SKM-1 (cell line): ENCODE data around the gene PFDN2.
"Not testable (repeated sequence)": the region's sequence is repeated elsewhere in the genome, so short reads cannot be mapped to it uniquely, and the experiment has no call there.

Experiments used
- DNase-seq: peaks from one replicate; lab custom pipeline; 2025; ENCODE audit not compliant: unreplicated experiment; lab: John Stamatoyannopoulos, UW

The PFDN2 gene

DNA sequence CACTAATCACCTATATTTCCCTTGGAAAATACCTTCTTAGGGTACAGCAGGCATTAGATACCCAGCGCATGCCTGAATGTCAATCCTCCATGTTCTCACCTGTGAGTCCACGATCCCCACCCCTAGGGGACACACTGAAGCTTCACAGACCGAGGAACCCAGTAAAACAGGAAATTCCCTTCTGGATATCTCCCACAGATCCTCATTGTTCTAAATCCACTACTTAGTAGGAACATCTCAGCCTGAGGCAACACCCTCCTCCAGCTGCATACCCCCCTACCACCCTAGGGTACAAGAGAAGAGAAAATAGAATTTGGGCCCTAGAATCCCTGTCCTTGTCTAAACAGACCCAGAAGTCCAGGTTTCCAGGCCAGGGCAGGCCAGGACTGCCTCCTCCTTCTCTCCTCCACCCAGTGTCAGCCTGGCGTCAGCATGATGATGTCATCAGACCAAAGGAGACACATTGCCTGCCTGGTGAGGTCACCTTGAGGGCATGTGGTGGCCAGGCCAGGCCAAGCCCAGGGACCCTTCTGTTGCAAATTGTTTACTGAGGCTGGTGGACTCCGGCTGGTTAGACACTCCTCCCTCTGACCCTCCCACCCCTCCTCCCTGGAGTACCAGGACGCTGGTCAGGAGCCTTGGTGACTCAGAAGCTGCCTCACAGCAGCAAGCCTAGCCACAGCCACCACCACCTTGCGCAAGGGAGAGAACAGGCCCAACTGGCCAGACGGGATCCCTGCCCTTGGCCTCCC is 34.7 kb downstream of the PFDN2 start:
- peak; percentile 91 for DNase-seq

DNA sequence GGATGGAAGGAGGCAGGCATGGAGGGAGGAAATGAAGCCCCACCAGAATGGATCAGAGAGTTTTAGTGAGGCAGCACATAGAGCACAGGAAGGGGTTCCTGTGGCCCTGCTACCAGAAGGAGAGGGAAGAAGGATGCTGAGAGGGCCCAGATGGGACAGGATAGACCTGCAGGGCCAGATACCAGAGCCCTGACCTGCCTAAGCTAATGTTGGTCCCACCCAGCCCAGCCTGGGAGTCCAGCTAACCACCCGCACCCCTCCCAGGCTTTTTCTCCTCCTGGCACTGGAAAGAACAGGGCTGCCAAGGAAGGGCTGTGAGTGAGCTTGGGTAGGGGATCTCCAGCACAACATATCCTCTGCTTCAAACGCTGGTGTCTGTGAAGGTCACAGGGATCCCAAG is 35.4 kb downstream of the PFDN2 start:
- DNase-seq = no peak

DNA sequence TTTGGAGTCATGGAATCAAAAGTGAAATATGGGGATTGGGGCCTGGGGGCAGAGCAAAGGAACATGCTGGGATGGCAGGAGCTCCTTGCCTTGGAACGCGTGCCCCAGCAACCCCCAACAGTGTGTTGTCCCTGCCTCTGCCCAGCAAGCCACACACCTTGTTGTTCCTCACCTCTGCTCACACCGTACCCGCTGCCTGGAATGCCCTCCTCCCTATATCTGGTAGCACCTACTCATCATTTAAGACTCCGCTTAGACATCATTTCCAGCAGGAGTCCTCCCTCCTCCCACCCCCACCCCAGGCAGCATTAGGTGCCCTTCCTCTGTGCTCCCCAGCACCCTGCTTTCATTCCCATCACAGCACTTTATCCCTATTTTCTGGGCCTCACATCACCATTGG is 36.3 kb downstream of the PFDN2 start:
- DNase-seq = no peak

DNA sequence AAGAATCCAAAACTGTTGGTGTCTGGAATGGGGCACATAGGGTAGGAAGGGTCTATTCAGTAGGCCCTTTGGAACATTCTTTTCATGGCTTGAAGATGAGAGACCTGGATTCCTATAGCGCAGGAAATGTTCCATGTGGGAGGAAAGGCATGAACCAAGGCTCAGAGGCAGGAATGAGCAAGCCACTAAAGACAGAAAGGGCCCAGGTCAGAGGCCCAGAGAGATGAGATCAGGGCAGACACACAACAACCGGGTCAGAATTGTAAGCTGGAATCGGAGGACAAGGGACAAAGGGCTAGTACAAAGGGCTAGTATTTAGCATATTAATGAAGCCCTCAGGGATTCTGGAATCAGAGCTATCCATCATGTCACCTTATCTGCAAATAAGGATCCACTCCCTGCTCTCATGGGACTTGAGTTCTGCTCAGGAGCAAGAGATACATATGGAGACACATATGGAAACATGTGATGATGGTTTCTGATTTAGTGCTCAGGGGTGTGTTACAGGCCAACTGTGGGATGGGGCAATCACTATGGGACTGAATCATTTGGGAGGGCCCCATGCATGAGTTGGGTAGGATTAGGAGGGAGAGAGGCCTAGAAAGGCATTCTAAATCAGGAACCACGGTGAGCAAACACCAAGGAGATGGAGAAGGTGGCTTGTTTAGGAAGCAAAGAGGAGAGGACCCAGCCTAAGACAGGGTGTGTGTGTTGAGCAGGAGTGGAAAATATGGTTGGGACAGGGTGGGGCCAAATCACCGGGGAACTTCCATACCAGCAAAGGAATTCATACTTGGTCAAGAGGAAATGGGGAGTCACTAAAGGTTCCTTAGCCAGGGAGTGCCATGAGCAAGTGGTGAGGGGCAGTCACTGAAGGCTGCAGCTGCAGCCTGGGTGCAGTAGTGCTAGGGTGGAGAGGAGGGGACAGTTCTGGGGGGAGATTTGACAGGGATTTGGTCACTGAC is 37.1 kb downstream of the PFDN2 start:
- DNase-seq = no peak

DNA sequence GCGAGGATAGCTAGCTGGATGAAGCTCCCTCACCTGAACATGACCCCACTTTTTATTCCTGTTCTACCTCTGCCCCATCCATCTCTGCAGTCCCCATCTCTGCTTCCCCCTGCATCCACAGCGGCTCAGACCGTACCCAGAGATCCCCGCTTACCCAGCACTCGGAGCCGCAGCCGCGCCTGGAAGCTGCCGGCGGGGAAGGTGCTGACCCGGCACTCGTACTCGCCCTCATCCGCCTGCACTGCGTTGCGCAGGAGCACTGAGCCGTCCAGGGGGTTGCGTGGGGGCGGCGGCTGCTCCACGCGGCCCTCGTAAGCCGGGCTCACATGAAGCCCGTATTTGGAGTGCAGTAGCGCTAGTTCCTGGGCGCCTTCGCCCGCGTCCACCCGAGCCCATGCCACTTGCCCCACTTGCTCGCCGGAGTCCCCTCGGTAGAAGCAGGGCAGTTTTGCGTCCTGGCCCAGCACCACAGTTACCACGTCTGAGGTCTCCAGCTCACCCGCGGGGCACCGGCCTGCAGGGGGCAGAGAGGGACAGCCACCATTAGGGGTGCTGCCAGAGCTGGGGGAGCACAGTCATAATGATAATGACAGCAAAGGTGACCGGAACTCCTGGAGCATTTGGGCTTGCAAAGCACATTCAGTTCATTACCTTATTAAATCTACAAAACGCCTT is 38.3 kb downstream of the PFDN2 start:
- no peak for DNase-seq

DNA sequence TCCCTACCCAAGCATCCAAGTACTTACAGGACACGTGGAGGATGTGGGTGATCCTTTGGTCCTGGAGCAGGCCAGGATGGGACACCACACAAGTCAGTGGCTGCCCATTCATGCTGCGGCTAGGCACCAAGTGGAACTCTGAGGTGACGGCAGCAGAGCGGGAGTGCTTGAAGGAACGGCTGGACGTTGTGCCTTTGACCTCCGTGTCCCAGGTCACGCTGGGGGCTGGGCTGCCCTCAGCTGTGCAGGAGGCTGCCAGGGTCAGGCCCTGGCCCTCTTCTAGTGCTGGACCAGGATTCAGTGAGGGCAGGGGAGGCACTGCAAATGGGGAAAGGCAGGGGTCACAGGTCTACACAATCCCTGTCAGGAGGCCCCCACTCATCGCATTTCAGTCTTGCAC is 40.4 kb downstream of the PFDN2 start:
- no peak for DNase-seq

DNA sequence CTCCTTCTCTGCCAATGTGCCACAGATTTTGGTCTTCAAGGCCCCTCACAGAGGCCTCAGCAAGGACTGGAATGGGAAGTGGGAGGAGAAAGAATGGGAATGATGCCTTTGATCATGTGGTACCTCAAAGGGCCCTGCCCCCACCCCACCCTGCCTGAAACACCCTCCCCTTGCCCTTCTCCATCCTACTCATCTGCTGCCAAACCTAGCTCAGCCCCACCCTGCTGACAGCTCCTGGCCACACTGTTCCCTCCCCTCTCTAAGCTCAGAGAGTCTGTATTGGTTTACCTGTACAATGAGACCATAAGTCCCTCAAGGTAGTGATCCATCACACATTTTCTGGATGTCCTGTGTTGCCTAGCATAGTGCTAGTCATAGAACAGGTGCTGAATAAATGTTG is 41.4 kb downstream of the PFDN2 start:
- no peak for DNase-seq

DNA sequence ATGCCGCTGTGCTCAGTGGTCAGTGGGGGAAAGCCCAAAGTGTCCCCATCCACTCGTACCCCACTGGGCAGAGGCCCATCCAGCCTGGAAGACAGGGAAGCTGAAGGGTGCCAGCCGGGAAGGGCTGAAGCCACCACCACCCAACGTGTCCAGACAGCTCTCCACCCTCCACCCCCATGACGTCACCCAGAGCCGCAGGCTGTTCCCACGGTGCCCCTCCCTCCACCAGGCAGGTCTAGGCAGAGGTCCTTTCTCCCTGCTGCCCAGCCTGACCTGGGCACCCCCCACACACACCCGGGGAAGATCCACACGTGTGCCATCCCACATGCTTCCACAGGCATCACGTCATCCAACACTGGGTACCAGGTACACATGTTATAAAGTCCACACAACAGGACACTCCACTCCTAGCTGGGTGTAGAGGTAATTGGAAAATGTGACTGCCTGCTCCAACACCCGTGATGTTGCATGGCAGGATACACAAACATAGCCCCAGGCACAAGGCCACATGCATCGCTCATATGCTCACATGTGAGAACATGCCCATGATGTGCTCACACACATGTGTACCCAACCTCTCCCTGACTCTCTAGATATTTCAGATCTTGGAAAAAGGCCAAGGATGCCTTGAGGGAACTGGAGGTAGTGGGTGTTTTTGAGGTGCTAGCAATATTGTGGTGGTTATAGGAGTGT is 43.0 kb downstream of the PFDN2 start:
- DNase-seq = no peak

DNA sequence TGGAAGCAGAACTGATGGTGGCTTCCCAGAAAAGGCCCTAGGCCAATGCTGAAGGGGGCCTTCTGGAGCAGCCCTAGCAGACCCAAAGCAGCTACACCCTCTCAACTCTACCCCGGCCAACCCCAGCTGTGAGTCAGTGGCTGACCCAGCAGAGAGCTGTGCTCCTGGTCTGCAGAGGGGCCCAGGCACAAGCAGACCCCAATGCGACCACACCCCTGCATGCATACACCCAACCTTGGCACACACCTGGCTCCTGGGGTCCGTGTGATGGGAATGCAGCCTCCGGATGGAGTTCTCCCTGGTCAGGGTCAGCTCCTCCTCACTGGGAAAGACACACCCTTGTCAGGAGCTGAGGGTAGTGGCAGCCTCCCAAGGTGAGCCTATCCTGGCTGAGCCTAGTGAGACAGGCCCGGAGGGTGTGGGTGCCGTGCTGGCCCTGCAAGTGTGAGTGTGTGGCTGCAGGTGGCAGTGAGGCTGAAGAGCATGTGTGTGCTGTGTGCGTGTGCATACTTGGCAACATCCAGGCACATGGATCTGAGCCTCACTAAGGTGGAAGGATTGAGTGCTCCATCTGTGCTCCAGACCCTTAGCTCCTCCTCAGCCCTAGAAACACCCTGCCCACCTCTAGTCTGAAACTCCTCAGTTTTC is 44.2 kb downstream of the PFDN2 start:
- DNase-seq = no peak

DNA sequence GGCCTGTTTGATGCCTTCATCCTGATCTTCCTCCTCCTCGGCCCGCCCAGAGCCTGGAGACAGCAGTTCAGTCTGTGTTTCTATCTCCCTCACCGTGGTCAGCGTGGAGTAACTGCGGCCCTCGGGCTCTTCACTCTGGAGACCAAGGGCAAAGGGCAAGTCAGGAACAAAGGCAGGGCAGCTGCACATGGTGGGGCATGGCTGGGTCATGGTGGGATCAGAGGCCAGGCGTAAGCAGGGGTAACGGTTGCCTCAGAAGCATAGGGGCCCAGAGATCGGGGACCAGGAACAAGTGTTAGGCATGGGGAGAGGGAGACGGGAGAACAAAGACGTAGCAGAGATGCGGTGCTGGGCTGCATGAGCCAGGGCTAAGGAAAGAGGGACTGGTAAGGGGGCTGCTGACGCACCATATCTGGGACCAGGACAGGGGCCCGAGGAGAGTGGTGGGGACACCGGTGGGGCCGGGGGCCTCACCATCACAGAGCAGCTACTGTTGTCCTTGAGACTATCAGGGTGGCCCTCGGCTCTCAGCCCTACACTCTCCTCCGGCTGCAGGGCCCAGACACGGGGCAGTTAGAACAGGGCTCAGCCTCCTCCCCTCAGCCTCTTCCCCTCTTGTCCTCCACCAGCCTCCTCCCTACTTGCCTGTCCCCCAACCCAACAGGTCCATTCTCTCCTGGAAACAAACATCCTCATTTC is 44.9 kb downstream of the PFDN2 start:
- DNase-seq = no peak

DNA sequence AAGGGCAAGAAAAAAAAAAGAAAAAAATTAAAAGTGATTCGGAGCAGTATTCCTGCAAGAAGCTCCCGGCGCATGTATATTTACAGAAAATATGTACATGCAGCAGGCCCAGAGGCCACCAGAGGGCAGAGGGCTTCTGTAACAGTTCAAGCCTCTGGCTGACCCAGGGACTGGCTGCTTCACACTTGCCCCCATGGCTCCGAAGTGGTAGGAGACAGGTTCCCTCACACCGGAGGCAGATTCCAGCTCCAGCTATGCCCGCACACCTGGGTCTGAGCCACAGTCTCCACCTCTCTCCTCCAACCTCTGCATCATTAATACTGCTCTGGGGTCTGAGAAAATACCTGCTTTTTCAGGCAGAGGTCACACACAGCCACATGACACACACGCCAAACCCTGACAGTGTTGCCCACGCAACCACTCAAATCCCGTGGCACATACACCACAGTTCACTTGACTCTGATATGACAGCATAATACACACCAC is 45.9 kb downstream of the PFDN2 start:
- DNase-seq = peak; percentile 60

DNA sequence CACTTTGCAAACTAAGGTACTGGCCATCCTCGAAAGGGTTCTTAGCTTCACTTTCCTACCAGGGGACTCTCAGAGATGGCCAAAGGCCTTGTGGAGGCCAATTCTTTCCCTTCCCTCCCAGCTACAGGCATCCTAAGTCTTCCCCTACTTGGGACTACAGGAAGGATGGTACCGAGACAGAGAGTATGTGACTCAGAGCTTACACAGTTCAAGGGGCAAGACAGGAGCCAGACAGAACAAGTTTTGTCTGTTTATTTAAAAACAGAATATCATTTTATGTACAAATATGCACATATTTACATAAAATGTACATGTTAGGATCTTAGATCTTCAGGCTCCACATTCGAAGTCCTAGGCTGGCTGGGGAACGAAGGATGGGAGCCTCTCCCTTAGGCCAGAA is 47.1 kb downstream of the PFDN2 start:
- no peak for DNase-seq

DNA sequence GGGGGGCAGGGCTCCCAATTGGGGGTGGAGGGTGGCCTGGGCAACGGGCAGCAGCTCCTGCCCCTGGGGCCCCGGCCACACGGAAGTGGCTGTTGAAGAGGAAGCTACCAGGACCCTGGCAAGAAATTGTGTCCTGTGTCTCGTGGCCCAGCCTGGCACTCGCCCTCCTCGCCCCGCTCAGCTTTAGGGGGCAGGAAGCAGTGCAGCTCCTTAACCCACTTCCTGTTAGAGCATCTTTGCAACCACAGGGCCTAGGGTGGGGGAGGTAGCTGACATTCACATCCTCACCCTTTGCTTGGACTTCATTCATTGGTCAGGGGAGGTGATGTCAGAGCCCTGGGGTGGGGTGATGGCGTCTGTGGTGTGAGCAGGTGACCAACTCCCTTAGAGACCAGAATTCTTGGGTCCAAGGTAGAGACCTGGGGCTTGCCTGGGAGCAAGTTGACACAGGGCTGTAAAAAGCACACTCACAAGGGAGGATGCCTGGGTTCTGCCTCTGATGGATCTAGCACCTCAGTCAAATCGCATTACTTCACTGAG is 48.0 kb downstream of the PFDN2 start, which contains the start of gene ARHGAP30:
Gene ARHGAP30, minus strand, starts transcription at position 161 of the 540 bp plus-strand sequence. CDS start 267 bp downstream, outside the sequence.
- DNase-seq = peak; percentile 96

DNA sequence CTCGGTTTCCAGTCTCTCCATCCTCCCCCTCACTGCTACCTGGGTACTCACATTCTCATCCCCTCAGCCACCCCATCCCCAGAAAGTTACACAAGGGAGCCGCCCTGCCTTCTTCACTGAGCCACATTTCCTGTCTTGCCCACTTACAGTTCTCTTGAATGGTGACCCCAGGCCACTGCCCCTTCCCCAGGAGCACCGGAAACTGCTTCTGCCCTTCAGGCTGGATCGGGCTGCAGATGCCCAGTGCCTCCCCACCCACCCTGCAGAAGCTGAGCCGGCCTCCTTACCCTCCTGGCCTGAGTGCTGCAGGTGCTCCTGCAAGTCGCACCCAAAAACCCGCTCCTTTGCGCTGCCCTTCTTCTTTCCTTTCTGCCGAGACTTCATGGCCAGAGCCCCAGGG is 48.6 kb downstream of the PFDN2 start:
- no peak for DNase-seq

DNA sequence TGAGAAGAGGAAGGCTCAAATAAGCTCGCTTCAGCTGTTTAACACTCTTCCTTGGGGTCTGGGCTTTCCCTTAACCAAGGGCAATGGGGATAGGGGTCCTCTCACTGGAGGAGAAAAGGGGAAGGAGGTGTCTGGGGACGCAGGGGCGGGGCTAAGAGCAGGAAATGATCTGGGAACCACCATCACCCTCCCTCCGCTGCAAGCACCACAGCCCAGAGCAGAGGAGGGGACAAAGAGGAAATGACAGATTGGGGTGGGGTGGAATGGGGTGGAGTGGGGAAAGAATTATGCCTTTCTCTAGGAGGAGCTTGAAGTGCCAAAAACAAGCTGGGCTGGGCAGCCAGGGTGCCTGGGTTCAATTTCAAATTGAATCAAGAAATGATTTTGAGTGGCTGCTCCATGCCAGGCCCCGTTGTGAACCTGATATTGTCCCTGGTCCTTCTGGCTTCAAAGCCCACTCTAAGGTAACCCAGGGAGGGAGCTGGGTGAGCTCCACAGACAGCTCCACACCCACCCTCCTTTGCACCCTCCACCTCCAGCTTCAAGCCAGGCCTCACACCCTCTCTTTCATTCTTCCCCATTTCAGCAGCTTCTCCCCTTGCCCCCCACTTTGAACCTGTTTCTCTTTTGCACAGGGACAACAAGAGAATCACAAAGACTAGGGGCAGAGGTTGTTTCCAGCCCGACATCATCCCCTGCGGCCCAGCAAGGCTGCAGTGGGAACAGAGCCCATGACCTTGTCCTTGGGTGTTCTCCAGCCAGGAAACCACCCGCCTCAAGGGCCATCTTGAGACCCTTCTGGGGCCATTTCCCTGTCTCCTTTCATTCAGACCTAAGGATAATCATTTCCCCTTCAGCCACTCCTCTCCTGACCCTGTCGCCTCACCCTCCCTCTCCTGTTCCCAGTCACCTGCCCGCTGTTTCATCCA is 49.3 kb downstream of the PFDN2 start:
- DNase-seq = peak; percentile 97

DNA sequence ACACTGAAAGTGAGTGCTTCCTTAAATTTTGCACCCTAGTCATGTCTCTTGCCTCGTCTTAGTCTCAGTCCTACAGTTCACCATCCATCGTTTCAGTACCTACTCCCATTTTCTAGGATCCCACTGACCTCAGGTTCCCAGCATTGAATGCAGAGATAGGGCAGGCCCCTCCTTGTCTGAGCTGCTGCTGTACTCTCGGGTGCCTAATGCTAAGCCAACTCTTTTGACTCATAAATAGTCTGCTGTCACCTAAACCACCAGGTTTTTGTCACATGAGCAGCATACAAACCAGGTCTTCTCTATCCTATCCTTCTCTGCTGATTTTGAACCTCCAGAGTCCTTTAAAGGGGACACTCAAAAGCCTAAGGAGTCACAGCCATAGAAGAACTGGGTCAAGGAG is 51.1 kb downstream of the PFDN2 start:
- no peak for DNase-seq

DNA sequence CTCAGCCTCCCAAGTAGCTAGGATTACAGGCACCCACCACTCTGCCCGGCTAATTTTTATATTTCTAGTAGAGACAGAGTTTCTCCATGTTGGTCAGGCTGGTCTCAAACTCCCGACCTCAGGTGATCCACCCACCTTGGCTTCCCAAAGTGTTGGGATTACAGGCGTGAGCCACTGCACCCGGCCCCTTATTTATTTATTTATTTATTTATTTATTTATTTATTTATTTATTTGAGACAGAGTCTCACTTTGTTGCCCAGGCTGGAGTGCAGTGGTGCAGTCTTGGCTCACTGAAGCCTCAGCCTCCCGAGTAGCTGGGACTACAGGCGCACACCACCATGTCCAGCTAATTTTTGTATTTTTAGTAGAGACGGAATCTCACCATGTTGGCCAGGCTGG is 52.2 kb downstream of the PFDN2 start:
- not testable (repeated sequence) for DNase-seq

DNA sequence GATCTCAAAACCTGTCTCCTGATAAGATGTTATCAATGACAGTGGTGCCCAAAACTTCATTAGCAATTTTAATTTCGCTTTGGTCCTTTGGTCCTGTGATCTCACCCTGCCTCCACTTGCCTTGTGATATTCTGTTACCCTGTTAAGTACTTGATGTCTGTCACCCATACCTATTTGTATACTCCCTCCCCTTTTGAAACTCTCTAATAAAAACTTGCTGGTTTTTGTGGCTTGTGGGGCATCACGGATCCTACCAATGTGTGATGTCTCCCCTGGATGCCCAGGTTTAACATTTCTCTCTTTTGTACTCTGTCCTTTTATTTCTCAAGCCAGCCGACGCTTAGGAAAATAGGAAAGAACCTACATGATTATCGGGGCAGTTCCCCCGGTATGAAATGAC is 53.9 kb downstream of the PFDN2 start:
- not testable (repeated sequence) for DNase-seq
